Cardiac fibroblast (primary cell): Measurements from ENCODE around the gene TAF7L.

Experiments used
- DNase-seq, 2 donors: peaks; one replicate each; pipeline versions ENCODE4 v3.0.0 to v3.0.0-alpha.2; 2010; ENCODE audit warnings: low read depth in 2 of 2
- H3K4me3 ChIP-seq, 2 donors: replicated peaks in 1 of 2; 1 replicate in 1 of 2; 2 replicates in 1 of 2; pipeline ENCODE4 v1.5.1; 2011; ENCODE audit warnings: low read depth in 2 of 2, low read length in 2 of 2, mild to moderate bottlenecking in 2 of 2, moderate library complexity in 1 of 2
- TF ChIP-seq, protein P1 (sequence below): IDR thresholded peaks from one replicate; pipeline ENCODE4 v1.5.1; 2011; ENCODE audit warnings: low read depth, mild to moderate bottlenecking, low read length, inconsistent platforms

Gene TAF7L

DNA sequence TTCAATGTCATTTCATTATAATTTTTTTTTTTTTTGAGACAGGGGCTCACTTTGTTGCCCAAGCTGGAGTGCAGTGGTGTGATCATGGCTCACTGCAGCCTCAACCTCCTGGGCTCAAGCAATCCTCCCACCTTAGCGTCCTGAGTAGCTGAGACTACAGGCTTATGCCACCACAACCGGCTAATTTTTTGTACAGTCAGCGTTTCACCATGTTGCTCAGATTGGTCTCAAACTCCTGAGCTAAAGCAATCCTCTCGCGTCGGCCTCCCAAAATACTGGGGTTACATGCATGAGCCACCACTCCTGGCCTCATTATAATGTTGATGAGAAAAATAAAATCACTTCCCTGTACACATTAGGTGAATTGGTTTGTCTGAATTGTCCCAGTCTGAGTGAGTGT, 16.9 kb downstream of the TAF7L start:
- no peak overlapping the region for H3K4me3 ChIP-seq
- DNase-seq, result no peak
- TF ChIP-seq, protein P1, sequence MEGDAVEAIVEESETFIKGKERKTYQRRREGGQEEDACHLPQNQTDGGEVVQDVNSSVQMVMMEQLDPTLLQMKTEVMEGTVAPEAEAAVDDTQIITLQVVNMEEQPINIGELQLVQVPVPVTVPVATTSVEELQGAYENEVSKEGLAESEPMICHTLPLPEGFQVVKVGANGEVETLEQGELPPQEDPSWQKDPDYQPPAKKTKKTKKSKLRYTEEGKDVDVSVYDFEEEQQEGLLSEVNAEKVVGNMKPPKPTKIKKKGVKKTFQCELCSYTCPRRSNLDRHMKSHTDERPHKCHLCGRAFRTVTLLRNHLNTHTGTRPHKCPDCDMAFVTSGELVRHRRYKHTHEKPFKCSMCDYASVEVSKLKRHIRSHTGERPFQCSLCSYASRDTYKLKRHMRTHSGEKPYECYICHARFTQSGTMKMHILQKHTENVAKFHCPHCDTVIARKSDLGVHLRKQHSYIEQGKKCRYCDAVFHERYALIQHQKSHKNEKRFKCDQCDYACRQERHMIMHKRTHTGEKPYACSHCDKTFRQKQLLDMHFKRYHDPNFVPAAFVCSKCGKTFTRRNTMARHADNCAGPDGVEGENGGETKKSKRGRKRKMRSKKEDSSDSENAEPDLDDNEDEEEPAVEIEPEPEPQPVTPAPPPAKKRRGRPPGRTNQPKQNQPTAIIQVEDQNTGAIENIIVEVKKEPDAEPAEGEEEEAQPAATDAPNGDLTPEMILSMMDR, result no peak

DNA sequence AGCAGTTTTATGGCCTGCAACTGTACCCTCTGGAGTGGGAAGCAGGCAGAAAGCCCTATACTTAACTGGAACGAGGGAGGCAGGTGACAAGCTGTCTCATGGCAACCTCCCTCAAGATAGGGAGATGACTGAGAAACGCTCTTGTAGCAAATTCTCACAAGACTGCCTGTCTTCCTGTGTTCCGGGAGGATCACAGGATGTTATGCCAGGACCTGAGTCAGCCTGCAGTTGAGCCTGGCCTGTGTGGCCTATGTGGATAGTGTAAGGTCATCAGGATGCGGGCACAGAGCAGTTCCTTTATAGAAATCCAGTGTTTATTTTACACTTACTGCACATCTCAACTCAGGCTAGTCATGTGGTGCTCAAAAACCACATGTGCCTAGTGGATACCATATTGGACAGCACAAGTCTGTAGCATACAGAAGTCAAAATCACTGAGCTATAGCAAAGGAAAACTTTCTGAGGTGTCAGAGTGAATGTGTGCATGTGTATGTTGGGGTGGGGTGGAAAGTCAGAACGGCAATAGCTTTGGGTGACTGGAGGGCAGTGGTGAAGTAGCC, 25.2 kb downstream of the TAF7L start:
- TF ChIP-seq, protein P1, result no peak
- DNase-seq, result peak; percentile 44 to 83
- H3K4me3 ChIP-seq, result no peak overlapping the region

DNA sequence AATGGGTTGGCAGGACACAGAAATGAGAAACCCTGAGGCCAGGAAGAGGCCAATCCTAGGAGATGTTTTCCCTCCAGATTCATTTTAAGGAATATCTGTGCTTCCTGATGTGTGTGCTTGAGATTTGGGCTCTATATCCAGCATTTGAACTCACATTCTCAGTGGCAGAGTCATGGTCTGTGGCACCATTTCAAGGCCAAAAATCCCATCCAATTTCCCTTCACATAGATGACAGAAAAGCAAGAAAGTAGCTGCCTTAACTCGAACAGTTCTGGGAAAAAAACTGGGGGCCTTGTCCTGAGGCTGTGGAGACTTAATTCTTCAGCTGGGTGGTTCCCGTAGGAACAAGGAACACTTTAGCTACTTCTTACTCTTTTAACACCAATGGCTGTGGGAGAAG, 27.4 kb downstream of the TAF7L start:
- TF ChIP-seq, protein P1, result no peak
- peak in 1 of 2 donors; percentile 21 for DNase-seq
- no peak overlapping the region for H3K4me3 ChIP-seq

DNA sequence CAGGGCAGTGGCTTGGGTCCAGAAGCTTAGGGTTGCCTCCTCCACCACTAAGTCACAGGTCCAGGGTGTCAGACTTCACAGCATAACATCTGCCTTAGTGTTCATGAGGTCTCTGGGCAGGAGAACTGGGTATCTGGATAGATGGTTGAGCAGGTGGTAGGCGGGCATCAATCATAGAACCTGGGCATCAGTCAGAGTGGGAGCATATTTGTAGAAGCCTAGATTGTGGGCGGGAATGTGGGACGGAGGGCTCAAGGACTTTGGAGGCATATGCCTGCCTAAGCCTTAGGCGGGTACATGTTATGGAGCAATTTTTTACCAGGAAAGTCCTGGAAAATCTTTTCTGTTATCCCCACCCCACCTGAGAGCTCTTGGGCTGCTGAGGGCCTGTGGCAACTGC, 28.5 kb downstream of the TAF7L start:
- no peak for DNase-seq
- H3K4me3 ChIP-seq, result no peak overlapping the region
- TF ChIP-seq, protein P1, result no peak

DNA sequence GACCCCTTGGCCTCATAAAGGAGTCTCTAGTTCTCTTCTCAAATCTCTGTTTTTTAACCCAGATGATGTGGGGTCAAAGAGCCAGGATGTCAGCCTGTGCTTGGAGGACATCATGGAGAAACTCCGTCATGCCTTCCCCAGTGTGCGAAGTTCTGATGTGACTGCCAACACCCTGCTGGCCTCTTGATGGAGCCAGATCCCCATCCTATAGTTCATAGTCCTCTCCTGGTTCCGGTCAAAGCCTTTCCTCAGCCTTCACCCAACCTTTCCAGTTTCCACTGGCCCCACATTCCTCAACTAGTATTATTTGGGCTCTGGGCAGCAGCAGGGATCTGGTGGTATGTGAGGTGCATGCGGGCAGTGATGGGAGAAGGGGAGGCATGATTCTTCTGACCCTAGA, 30.7 kb downstream of the TAF7L start:
- TF ChIP-seq, protein P1, result peak; percentile 25
- peak; percentile 25 to 26 for DNase-seq
- H3K4me3 ChIP-seq, result no peak overlapping the region

DNA sequence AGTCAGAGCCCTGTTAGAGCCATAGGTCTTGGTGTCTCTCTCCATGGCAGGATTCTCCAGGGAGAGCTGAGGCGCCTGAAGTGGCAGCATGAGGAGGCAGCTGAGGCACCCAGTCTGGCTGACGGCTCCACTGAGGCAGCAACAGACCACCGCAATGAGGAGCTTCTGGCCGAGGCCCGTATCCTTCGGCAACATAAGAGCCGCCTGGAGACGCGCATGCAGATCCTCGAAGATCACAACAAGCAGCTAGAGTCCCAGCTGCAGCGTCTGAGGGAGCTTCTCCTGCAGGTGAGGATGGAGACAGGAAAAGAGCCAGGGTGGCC, 32.9 kb downstream of the TAF7L start:
- TF ChIP-seq, protein P1, result no peak
- DNase-seq, result no peak
- H3K4me3 ChIP-seq, result no peak overlapping the region

DNA sequence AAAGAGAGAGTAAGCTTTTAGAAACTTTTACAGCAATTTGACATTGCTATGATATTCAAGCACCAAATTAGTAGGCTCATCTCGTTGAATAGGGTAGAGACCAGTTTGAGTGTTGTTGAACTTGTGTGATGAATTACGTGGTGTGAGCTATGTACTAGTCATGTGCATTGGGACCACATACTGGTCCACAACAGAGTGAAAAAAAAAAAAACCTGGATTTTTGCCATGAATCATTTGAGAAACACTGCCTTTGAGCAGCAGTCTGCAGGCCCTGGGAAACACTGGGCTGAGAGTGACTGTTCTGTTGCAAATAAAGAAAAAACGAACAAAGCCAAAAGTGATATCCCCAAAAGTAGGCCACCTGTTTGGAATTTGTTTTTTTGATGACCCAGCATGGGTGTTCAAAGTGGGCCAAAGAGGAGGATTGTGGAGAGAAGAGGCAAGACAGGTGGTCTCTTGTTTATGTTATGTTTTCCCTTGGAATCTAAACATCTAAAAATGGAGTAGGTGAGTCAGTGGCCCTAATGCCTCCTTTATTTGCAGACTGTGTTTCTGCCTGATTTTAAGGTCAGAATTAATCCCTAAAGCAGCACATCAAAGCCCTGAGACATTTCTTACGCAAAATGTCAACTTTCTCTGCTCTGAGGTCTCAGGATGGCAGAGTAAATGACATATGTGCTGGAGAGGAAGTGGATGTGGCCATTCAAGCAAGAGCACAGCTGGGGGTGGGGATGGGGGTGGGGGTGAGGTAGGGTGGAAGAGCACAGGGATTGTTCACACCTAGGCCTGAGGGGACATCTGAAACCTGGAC, 33.5 kb downstream of the TAF7L start:
- TF ChIP-seq, protein P1, result no peak
- DNase-seq, result peak; percentile 3 to 54
- no peak overlapping the region for H3K4me3 ChIP-seq
